IMR-90 (cell line): ENCODE results near the gene CAMK2D.
A peak's percentile ranks its signal among the peaks of the same experiment; 100 is the strongest.

Experiments
- CEBPB ChIP-seq: IDR thresholded peaks from 2 replicates; pipeline ENCODE4 v1.6.1; 2012; ENCODE audit warnings: low read depth, low read length, improper control_type of control experiment
- CTCF ChIP-seq: conservative IDR thresholded peaks from 2 replicates; pipeline ENCODE4 v1.5.1; 2012; ENCODE audit warnings: mild to moderate bottlenecking, low read depth, low read length, improper control_type of control experiment
- ELK1 ChIP-seq: fragments of 150-350 bp; IDR thresholded peaks from 2 replicates; pipeline ENCODE4 v1.6.1; 2016; ENCODE audit warnings: low read depth, mild to moderate bottlenecking, low read length, moderate library complexity, borderline replicate concordance
- MAFK ChIP-seq: IDR thresholded peaks from 2 replicates; pipeline ENCODE4 v1.6.1; 2012; ENCODE audit warnings: low read depth, low read length, improper control_type of control experiment
- MAZ ChIP-seq: IDR thresholded peaks from 2 replicates; pipeline ENCODE4 v1.6.1; 2012; ENCODE audit warnings: low read depth, mild to moderate bottlenecking, low read length, improper control_type of control experiment, moderate library complexity, borderline replicate concordance
- POLR2A ChIP-seq: IDR thresholded peaks from 2 replicates; pipeline ENCODE4 v1.6.1; 2012; ENCODE audit warnings: mild to moderate bottlenecking, low read depth, low read length
- RAD21 ChIP-seq: IDR thresholded peaks from 2 replicates; pipeline ENCODE4 v1.6.1; 2012; ENCODE audit warnings: low read length, improper control_type of control experiment
- RCOR1 ChIP-seq: IDR thresholded peaks from 2 replicates; pipeline ENCODE4 v1.6.1; 2012; ENCODE audit warnings: mild to moderate bottlenecking, low read length, improper control_type of control experiment; ENCODE audit not compliant: insufficient replicate concordance
- SMC3 ChIP-seq: fragments of 150-350 bp; IDR thresholded peaks from 2 replicates; pipeline ENCODE4 v1.6.1; 2016; ENCODE audit warnings: low read depth, mild to moderate bottlenecking, antibody characterized with exemption, low read length, moderate library complexity
- USF2 ChIP-seq: fragments of 150-350 bp; IDR thresholded peaks from 2 replicates; pipeline ENCODE4 v1.6.1; 2017; ENCODE audit warnings: mild to moderate bottlenecking, antibody characterized with exemption, low read length, low read depth

- TF ChIP-seq CTCF (peak; percentile 46), RAD21 (peak; percentile 40; the same call in 1 of the 2 replicates), MAZ (peak; percentile 20; the same call in 1 of the 2 replicates), POLR2A (no peak), SMC3 (no peak), CEBPB (peak; percentile 99), RCOR1 (peak; percentile 62), ELK1 (no peak), MAFK (no peak), USF2 (no peak)
These were observed 350.0 kb downstream of the CAMK2D start for GRCh38 chr4:113411496-113411938.
